Liver (tissue), 9 donors: ENCODE measurements around the gene TRPM6. TPM values are rescaled to one million over a fixed set of nuclear protein-coding genes. Genes with fewer than 3 reads are reported as not detected.

ENCODE experiments used
- DNase-seq: peaks from one replicate; pipeline ENCODE4 v3.0.0-alpha.2; 2017; ENCODE audit warnings: low spot score
- H3K27ac ChIP-seq, 2 donors: one replicate each; pipeline ENCODE4 v1.7.0; 2013; ENCODE audit warnings: inconsistent platforms in 2 of 2, low read length in 2 of 2, control low read depth in 1 of 2, low read depth in 1 of 2, mild to moderate bottlenecking in 1 of 2
- H3K27me3 ChIP-seq, 4 donors: one replicate each; pipeline versions ENCODE4 v1.6.1 to v1.7.0; 2013; ENCODE audit warnings: low read length in 3 of 4, inconsistent platforms in 1 of 4, mild to moderate bottlenecking in 1 of 4, moderate library complexity in 1 of 4; ENCODE audit not compliant: control insufficient read depth in 4 of 4, insufficient read depth in 4 of 4
- H3K36me3 ChIP-seq, 4 donors: one replicate each; pipeline versions ENCODE4 v1.6.1 to v1.7.0; 2013; ENCODE audit warnings: low read length in 3 of 4, mild to moderate bottlenecking in 3 of 4, low read depth in 1 of 4, moderate library complexity in 1 of 4; ENCODE audit not compliant: control insufficient read depth in 4 of 4, insufficient read depth in 3 of 4
- H3K4me1 ChIP-seq, 4 donors: one replicate each; pipeline versions ENCODE4 v1.6.1 to v1.7.0; 2013; ENCODE audit warnings: low read length in 3 of 4, mild to moderate bottlenecking in 3 of 4, moderate library complexity in 1 of 4; ENCODE audit not compliant: control insufficient read depth in 4 of 4, insufficient read depth in 4 of 4
- H3K4me3 ChIP-seq, 3 donors: one replicate each; pipeline versions ENCODE4 v1.6.1 to v1.7.0; 2013; ENCODE audit warnings: low read length in 3 of 3, control low read depth in 1 of 3, low read depth in 1 of 3, mild to moderate bottlenecking in 1 of 3
- H3K9ac ChIP-seq, 2 donors: one replicate each; pipeline ENCODE4 v1.7.0; 2013; ENCODE audit warnings: low read length in 2 of 2, mild to moderate bottlenecking in 2 of 2, moderate library complexity in 2 of 2, control low read depth in 1 of 2, low read depth in 1 of 2
- H3K9me3 ChIP-seq, 4 donors: one replicate each; pipeline versions ENCODE4 v1.6.1 to v1.7.0; 2013; ENCODE audit warnings: low read length in 3 of 4; ENCODE audit not compliant: control insufficient read depth in 4 of 4
- ATF3 ChIP-seq: IDR thresholded peaks from 2 replicates; pipeline ENCODE4 v1.6.1; 2016; ENCODE audit warnings: antibody characterized with exemption
- CTCF ChIP-seq: fragments of 150-350 bp; IDR thresholded peaks from 2 replicates; pipeline ENCODE4 v1.5.1; 2017; ENCODE audit warnings: improper control_type of control experiment, low read depth, low read length; ENCODE audit not compliant: missing input control
- EGR1 ChIP-seq, 2 donors: IDR thresholded peaks; 2 replicates each; pipeline ENCODE4 v1.6.1; 2016 to 2018; ENCODE audit warnings: antibody characterized with exemption in 2 of 2, low read depth in 2 of 2
- FOXA2 ChIP-seq: IDR thresholded peaks from 2 replicates; pipeline ENCODE4 v1.6.1; 2016; ENCODE audit warnings: antibody characterized with exemption
- GABPA ChIP-seq, 2 donors: IDR thresholded peaks in 1 of 2; conservative IDR thresholded peaks in 1 of 2; 2 replicates each; pipeline ENCODE4 v1.6.1; 2016; ENCODE audit warnings: antibody characterized with exemption in 2 of 2, mild to moderate bottlenecking in 1 of 2, moderate library complexity in 1 of 2
- JUND ChIP-seq, 2 donors: IDR thresholded peaks; 2 replicates each; pipeline ENCODE4 v1.6.1; 2016; ENCODE audit warnings: antibody characterized with exemption in 2 of 2
- MAX ChIP-seq: IDR thresholded peaks from 2 replicates; pipeline ENCODE4 v1.6.1; 2016; ENCODE audit warnings: antibody characterized with exemption
- NR2F2 ChIP-seq: IDR thresholded peaks from 2 replicates; pipeline ENCODE4 v1.6.1; 2016; ENCODE audit warnings: antibody characterized with exemption
- RAD21 ChIP-seq, 2 donors: IDR thresholded peaks; 2 replicates each; pipeline ENCODE4 v1.6.1; 2016; ENCODE audit warnings: antibody characterized with exemption in 2 of 2, mild to moderate bottlenecking in 2 of 2
- REST ChIP-seq: IDR thresholded peaks from 2 replicates; pipeline ENCODE4 v1.6.1; 2016; ENCODE audit warnings: antibody characterized with exemption, mild to moderate bottlenecking
- RXRA ChIP-seq, 2 donors: IDR thresholded peaks; 2 replicates each; pipeline ENCODE4 v1.6.1; 2017 to 2018; ENCODE audit warnings: antibody characterized with exemption in 2 of 2, mild to moderate bottlenecking in 1 of 2
- TAF1 ChIP-seq: conservative IDR thresholded peaks from 2 replicates; pipeline ENCODE4 v1.6.1; 2016; ENCODE audit warnings: antibody characterized with exemption, mild to moderate bottlenecking
- YY1 ChIP-seq: IDR thresholded peaks from 2 replicates; pipeline ENCODE4 v1.6.1; 2016; ENCODE audit warnings: antibody characterized with exemption, mild to moderate bottlenecking
- ZBTB33 ChIP-seq: IDR thresholded peaks from 2 replicates; pipeline ENCODE4 v1.6.1; 2016; ENCODE audit warnings: antibody characterized with exemption
- WGBS: extraction: QIAGEN DNeasy Blood & Tissue Kit; methylation state at CpG from one replicate; pipeline ENCODE4 v1.1.7; 2013; 5-methylcytosine and 5-hydroxymethylcytosine counted together
- polyA plus RNA-seq, 2 donors: library from polyadenylated mRNA; stranded (reverse) in 1 of 2; unstranded in 1 of 2; fragments of 200-250 nt in 1 of 2; fragments of >200 nt in 1 of 2; fragmentation: Nextera tagmentation in 1 of 2; extraction: Ambion mirVana in 1 of 2; gene quantifications; one replicate each; pipeline versions ENCODE4 v1.2.1 to v1.2.3, GENCODE V29; 2013 to 2015
- total RNA-seq, 2 donors: library from RNA; depleted of rRNA; stranded (reverse); fragments of >200 nt; gene quantifications; one replicate each; pipeline ENCODE4 v1.2.3, GENCODE V29; 2014
- donor health status: healthy.
- donor health status: healthy.
- donor health status: healthy.
- donor health status: healthy.
- donor health status: healthy.

The TRPM6 gene
- total and polyA plus RNA-seq, 4 donors: 0.05 to 0.67 (median 0.10) TPM

GRCh38 chr9:74735761-74736160 lies 152.0 kb downstream of the TRPM6 start:
- Histone ChIP-seq H3K9ac (no peak overlapping the region), H3K27me3 (no peaks in the 10 kb centered on the region), H3K27ac (no peak overlapping the region), H3K9me3 (no peaks in the 10 kb centered on the region), H3K4me1 (no peaks in the 10 kb centered on the region), H3K4me3 (no peak overlapping the region), H3K36me3 (no peaks in the 10 kb centered on the region)
- 83% methylated on average over 4 of the region's 4 CpGs for whole genome bisulfite sequencing
- DNase-seq: no peak
- TF ChIP-seq RAD21 (IDR thresholded peaks at IDR 0.05): no peak
- TF ChIP-seq ZBTB33: no peak
- no peak for TF ChIP-seq CTCF
- TF ChIP-seq YY1: no peak

- Histone ChIP-seq H3K27ac (no peak overlapping the region), H3K4me3 (no peak overlapping the region), H3K36me3 (no peaks in the 10 kb centered on the region), H3K9ac (no peak overlapping the region), H3K9me3 (no peaks in the 10 kb centered on the region), H3K27me3 (peaks cover 0 to under 1% (median 0%) of the 10 kb centered on the region in 4 donors), H3K4me1 (no peaks in the 10 kb centered on the region)
- WGBS: 60% methylated on average over 9 of the region's 9 CpGs
- TF ChIP-seq RAD21 (IDR thresholded peaks at IDR 0.05) (no peak), NR2F2 (no peak), YY1 (no peak), MAX (no peak), TAF1 (no peak), ZBTB33 (no peak), EGR1 (IDR thresholded peaks at IDR 0.05; ENCODE audit: low read depth in 2 of 2) (no peak), JUND (IDR thresholded peaks at IDR 0.05) (no peak), RXRA (IDR thresholded peaks at IDR 0.05) (no peak)
- no peak for DNase-seq
Observed at GRCh38 chr9:74729136-74729695, 158.5 kb downstream of the TRPM6 start.

GRCh38 chr9:74728176-74728575 lies 159.5 kb downstream of the TRPM6 start:
- Histone ChIP-seq H3K27ac (no peak overlapping the region), H3K9me3 (no peaks in the 10 kb centered on the region), H3K4me3 (no peak overlapping the region), H3K4me1 (no peaks in the 10 kb centered on the region), H3K27me3 (peaks cover 0 to 2% (median 0%) of the 10 kb centered on the region in 4 donors), H3K9ac (no peak overlapping the region), H3K36me3 (no peaks in the 10 kb centered on the region)
- DNase-seq: no peak
- 78% methylated on average over 7 of the region's 7 CpGs for WGBS
- no peak for TF ChIP-seq RXRA (IDR thresholded peaks at IDR 0.05)
- no peak for TF ChIP-seq NR2F2
- no peak for TF ChIP-seq FOXA2
- TF ChIP-seq CTCF: no peak
- TF ChIP-seq GABPA (IDR thresholded peaks at IDR 0.05 in 1 of 2, conservative IDR thresholded peaks at IDR 0.05 in 1 of 2): no peak
- TF ChIP-seq YY1: no peak
- TF ChIP-seq ATF3: no peak
- no peak for TF ChIP-seq JUND (IDR thresholded peaks at IDR 0.05)
- TF ChIP-seq REST: no peak
